ENCODE measurements around the gene MAPK7.

GRCh38 chr17:19361326-19361725, 17.0 kb upstream of the MAPK7 start:
- no peak for TF ChIP-seq POLR2AphosphoS5 (IDR thresholded peaks at IDR 0.05; ENCODE audit: low read depth, low read length)
- no peak for TF ChIP-seq FOXJ3 (CRISPR knock-in tag; IDR thresholded peaks at IDR 0.05)
- TF ChIP-seq SIN3A (IDR thresholded peaks at IDR 0.05; ENCODE audit: borderline replicate concordance, low read depth, low read length), result no peak
- TF ChIP-seq REST (IDR thresholded peaks at IDR 0.05; ENCODE audit: low read depth, low read length), result no peak

Measured in SK-N-SH (cell line).